ES-I3 (cell line): ENCODE results near the gene EPHB6.

ENCODE experiments used
- H3K36me3 ChIP-seq: 2 replicates; pipeline ENCODE4 v1.6.1; 2013; ENCODE audit warnings: mild to moderate bottlenecking, low read length, control low read depth, moderate library complexity; ENCODE audit not compliant: insufficient read depth
- H3K4me1 ChIP-seq: 2 replicates; pipeline ENCODE4 v1.6.1; 2013; ENCODE audit warnings: mild to moderate bottlenecking, control low read depth, low read length; ENCODE audit not compliant: insufficient read depth
- H3K9ac ChIP-seq: 2 replicates; pipeline ENCODE4 v1.6.1; 2013; ENCODE audit warnings: low read depth, mild to moderate bottlenecking, low read length, moderate library complexity
- H3K9me3 ChIP-seq: 2 replicates; pipeline ENCODE4 v1.6.1; 2013; ENCODE audit warnings: mild to moderate bottlenecking, low read length, moderate library complexity; ENCODE audit not compliant: control insufficient read depth, insufficient read depth

Gene EPHB6

GRCh38 chr7:142898377-142899170 is 43.7 kb downstream of the EPHB6 start:
- Histone ChIP-seq H3K9me3 (peaks cover under 1% of the 10 kb centered on the region; the same call in 1 of the 2 replicates), H3K9ac (no peak overlapping the region), H3K36me3 (no peaks in the 10 kb centered on the region), H3K4me1 (0 out of 2 replicates have a peak, but pooled peaks cover 3% of the 10 kb centered on the region)

DNA sequence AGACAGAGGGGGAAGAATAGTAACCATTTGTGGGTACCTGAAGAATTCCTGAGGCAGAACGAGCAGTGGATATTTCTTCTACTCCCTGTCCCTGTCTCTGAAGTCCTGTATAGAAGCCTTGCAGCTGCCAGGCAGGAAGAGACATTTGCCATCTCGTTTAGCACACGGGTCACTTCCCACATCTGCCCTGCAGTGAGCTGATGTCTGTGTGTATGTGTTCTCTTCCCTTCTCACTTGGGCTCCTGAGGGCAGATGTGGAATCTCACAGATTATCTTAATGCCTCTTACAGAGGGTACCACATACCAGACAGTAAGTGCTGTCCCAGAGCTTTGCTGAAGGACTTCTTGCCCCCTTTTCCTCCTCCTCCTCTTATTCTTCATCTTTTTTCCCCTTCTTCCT is 44.8 kb downstream of the EPHB6 start:
- Histone ChIP-seq H3K4me1 (no peaks in the 10 kb centered on the region), H3K9ac (no peak overlapping the region)

GRCh38 chr7:142901426-142902259 is 46.8 kb downstream of the EPHB6 start:
- Histone ChIP-seq H3K4me1 (no peaks in the 10 kb centered on the region), H3K36me3 (no peaks in the 10 kb centered on the region), H3K9me3 (peaks cover 4% of the 10 kb centered on the region; the same call in 1 of the 2 replicates), H3K9ac (no peak overlapping the region)

More for the DNA sequence above, 44.8 kb downstream of the EPHB6 start:
- H3K9me3 ChIP-seq: peaks cover 4% of the 10 kb centered on the region; the same call in 1 of the 2 replicates
- no peaks in the 10 kb centered on the region for H3K36me3 ChIP-seq

DNA sequence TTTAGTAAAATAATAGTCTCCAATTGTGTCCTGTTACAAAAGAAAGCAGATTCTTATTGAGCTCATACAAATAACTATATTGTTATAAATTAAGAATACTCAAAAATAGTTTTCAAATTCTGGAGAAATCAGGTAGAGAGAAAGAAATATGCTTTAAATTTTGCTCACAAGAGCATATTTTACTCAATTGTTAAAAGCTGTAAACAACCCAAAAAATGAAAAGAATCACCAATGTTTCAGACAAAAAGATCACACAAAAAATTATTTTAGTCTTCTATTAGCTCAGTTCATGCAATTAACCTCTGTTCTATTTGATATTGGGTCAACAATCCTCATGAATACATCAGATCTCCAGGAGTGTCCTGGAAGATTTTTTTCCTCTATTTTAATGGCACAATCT is 49.3 kb downstream of the EPHB6 start:
- H3K4me1 ChIP-seq: no peaks in the 10 kb centered on the region
- H3K9me3 ChIP-seq: peaks cover 6% of the 10 kb centered on the region; the same call in 1 of the 2 replicates
- H3K9ac ChIP-seq: no peak overlapping the region
- H3K36me3 ChIP-seq: no peaks in the 10 kb centered on the region

DNA sequence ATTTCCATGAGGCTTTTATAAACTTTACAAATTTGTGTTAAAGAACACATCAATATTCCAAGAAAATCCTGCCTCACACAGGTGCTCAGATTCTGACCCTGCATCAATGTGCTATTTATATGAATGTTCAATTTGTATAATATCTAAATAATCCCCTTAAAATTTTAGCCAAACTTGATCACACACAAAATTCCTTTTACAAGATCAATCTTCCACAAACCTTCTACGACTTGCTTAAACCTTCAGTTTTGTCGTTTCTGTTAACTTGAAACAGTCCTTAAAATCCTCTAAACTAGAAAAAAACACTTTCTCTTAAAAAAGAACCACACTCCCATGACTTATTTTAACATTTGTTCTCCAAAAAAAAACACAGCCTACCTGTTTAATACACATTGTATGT is 50.9 kb downstream of the EPHB6 start:
- no peak overlapping the region for H3K9ac ChIP-seq
- peaks cover 6% of the 10 kb centered on the region; the same call in 1 of the 2 replicates for H3K9me3 ChIP-seq
- H3K36me3 ChIP-seq: no peaks in the 10 kb centered on the region
- H3K4me1 ChIP-seq: no peaks in the 10 kb centered on the region

GRCh38 chr7:142906643-142907042 is 51.8 kb downstream of the EPHB6 start:
- Histone ChIP-seq H3K4me1 (no peaks in the 10 kb centered on the region), H3K9me3 (peaks cover 6% of the 10 kb centered on the region; the same call in 1 of the 2 replicates), H3K36me3 (no peaks in the 10 kb centered on the region)

GRCh38 chr7:142908290-142908689 is 53.4 kb downstream of the EPHB6 start:
- Histone ChIP-seq H3K36me3 (no peaks in the 10 kb centered on the region), H3K4me1 (no peaks in the 10 kb centered on the region), H3K9me3 (peaks cover 6% of the 10 kb centered on the region; the same call in 1 of the 2 replicates), H3K9ac (no peak overlapping the region)

More at GRCh38 chr7:142906643-142907042, 51.8 kb downstream of the EPHB6 start:
- H3K9ac ChIP-seq: no peak overlapping the region

GRCh38 chr7:142908921-142909890 is 54.3 kb downstream of the EPHB6 start:
- H3K36me3 ChIP-seq: no peaks in the 10 kb centered on the region
- H3K9me3 ChIP-seq: 0 out of 2 replicates have a peak, but pooled peaks cover 2% of the 10 kb centered on the region
- no peak overlapping the region for H3K9ac ChIP-seq
- H3K4me1 ChIP-seq: no peaks in the 10 kb centered on the region

DNA sequence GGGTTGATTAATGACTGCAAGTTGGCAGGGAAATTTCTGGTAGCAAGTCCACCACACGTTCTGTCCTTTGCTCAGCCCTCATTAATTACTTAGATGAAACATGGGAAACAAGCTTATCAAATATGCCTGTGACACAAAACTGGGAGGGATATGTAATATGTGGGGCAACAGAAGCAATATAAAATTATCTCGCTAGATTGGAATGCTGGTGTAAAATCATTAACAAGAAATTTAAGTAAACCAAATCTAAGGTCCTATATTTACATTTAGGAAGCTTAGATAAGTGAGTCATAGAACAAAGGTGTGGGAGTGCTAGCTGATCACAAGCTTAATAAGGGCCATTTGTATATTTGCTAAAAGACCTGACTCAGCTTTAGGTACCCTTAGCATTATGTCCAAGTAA is 55.2 kb downstream of the EPHB6 start:
- H3K4me1 ChIP-seq: no peaks in the 10 kb centered on the region
- no peaks in the 10 kb centered on the region for H3K36me3 ChIP-seq
- H3K9ac ChIP-seq: no peak overlapping the region
- H3K9me3 ChIP-seq: 0 out of 2 replicates have a peak, but pooled peaks cover 2% of the 10 kb centered on the region

DNA sequence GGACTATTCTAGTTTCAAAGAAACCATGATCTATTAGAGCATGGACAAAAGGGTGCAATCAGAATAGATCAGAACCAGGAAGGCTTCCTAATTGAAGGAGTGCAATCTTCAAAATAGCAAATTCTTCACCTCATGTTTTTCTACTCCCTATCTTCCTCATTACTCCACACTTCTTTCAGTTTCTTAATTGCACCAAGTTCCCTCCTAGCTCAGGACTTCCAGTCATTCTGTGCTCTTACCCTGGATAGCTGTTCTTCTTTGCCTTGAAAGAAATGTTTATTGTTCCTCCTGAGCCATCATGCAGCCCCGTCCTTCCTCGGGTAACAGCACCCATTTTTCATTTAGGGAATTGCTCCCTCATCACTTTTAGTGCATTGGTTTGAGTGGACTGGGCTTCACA is 55.6 kb downstream of the EPHB6 start:
- Histone ChIP-seq H3K36me3 (no peaks in the 10 kb centered on the region), H3K4me1 (no peaks in the 10 kb centered on the region), H3K9me3 (0 out of 2 replicates have a peak, but pooled peaks cover 2% of the 10 kb centered on the region), H3K9ac (no peak overlapping the region)

GRCh38 chr7:142913051-142913450 is 58.2 kb downstream of the EPHB6 start:
- no peak overlapping the region for H3K9ac ChIP-seq
- no peaks in the 10 kb centered on the region for H3K36me3 ChIP-seq
- H3K9me3 ChIP-seq: no peaks in the 10 kb centered on the region
- no peaks in the 10 kb centered on the region for H3K4me1 ChIP-seq

DNA sequence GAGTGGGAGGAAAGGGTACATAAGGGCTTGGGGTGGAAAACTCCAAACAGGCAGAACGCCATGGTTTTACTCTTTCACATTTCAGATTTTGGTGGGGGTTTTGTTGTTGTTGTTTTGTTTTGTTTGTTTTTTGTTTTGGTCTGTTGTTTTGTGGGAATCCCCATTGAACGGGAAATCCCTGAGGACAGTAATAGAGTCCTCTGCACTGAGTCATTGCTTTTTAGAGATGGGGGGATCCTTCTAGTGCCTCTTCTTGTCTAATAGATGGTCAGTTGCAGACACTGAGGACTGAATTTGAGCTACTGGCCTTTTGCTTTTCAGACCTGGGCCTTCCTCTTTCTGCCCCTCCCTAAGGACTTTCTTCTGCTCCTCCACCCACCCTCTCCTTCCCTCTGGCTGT is 58.7 kb downstream of the EPHB6 start:
- H3K9me3 ChIP-seq: no peaks in the 10 kb centered on the region
- no peaks in the 10 kb centered on the region for H3K36me3 ChIP-seq
- H3K9ac ChIP-seq: no peak overlapping the region

GRCh38 chr7:142914121-142914520 is 59.2 kb downstream of the EPHB6 start:
- H3K36me3 ChIP-seq: no peaks in the 10 kb centered on the region
- H3K9me3 ChIP-seq: no peaks in the 10 kb centered on the region
- H3K9ac ChIP-seq: no peak overlapping the region
- H3K4me1 ChIP-seq: no peaks in the 10 kb centered on the region

More for the DNA sequence above, 58.7 kb downstream of the EPHB6 start:
- no peaks in the 10 kb centered on the region for H3K4me1 ChIP-seq

DNA sequence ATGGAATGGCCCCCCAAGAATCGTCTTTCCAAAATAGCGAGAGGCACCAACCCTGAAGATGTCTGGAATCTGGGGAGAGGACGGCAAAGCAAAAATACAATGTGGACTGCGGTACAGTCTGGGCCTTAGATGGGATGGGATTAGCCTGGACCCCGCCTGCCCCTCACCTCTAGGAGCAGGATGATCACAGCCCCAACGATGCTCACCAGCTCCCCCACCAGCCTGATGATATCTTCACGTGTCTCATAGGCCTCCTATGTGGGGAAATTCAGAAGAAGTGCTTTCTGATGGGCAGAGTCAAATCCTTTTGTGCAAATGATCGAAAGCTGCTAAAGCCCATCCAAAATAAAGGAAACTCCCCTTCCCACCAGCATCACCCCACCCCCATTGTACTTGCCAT is 60.4 kb downstream of the EPHB6 start:
- H3K9me3 ChIP-seq: no peaks in the 10 kb centered on the region
- H3K4me1 ChIP-seq: no peaks in the 10 kb centered on the region
- H3K36me3 ChIP-seq: no peaks in the 10 kb centered on the region
- H3K9ac ChIP-seq: no peak overlapping the region
